AG09319 (cell line): Measurements from ENCODE around the gene PAPPA.

Experiments used
- DNase-seq: peaks from one replicate; pipeline ENCODE4 v3.0.0-alpha.2; 2010; ENCODE audit warnings: low read depth; ENCODE audit errors: extremely low read depth
- CTCF ChIP-seq: IDR thresholded peaks from 2 replicates; pipeline ENCODE4 v1.5.1; 2011; ENCODE audit warnings: low read depth, mild to moderate bottlenecking, inconsistent platforms, low read length, moderate library complexity

The PAPPA gene

GRCh38 chr9:116202219-116202912 lies 48.8 kb downstream of the PAPPA start:
- no peak for TF ChIP-seq CTCF
- DNase-seq, result no peak

- DNase-seq, result no peak
- no peak for TF ChIP-seq CTCF
Observed at GRCh38 chr9:116204252-116204882, 50.8 kb downstream of the PAPPA start.

GRCh38 chr9:116207371-116208111 lies 54.0 kb downstream of the PAPPA start:
- TF ChIP-seq CTCF, result no peak

DNA sequence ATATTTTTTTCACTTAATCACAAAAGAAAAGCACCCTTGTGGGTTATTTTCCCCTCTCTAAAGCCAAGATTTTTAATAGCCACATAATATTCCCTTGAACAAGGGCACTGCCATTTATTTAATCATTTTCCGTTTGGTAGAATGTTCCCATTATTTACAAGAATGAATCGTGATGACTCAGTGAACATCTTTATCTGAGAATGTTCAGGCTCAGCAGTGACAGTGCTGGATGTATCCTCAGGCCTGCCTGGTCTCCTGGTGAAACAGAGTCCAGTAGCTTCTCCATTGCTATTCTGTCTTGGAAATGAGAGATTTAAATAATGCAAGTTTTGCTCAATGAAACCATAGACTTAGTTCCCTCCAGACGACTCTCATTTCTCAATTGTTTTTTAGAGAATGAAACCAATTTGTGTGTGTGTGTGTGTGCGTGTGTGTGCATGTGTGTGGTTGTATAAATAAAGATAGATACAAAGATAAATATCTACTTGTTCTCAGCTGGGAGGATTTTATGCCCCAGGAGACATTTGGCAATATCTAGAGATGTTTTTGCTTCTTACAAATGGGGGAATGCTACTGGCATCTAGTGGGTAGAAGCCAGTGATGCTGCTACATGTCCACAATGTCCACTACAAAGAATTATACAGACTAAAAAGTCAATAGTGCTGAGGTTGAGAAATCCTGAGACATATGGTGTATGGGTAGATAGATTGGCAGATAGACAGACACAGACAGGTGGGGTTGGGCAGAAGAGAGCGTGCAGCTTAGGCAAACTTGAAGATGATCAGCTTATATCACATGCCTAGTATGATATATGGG lies 55.0 kb downstream of the PAPPA start:
- peak; percentile 57 for DNase-seq
- TF ChIP-seq CTCF, result peak; percentile 39

More at GRCh38 chr9:116207371-116208111, 54.0 kb downstream of the PAPPA start:
- no peak for DNase-seq

DNA sequence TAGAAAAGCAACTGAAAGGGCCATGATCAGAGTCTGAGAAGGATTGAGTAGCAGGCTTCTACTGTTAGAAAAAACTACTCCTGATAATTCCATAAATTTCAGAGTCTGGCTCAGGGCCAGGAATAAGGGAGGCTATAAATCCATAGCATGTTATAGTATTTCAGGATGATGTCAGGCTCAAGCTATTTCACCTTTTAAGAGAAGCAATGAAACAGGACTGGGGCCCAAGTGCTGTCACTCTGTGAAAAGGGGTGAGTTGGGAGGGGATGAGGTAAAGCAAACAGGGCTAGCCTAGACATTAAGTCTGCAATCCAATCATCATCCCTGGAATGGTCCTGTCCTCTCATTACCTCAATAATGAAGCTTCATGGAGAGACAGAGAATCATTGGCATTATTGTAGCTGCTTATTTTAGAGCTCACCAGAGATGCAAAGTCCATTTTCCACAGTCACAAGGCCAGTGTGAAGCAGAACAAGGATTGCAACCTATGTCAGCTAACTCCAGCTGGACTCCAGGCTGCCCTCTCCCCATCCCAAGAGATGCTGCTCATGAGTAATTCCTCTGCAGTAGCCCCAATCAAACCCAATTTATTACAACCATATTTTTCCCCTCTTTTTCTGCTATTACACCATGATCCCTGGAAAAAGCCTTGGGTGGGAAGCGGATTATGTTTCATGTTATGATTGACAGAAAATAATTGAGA lies 56.0 kb downstream of the PAPPA start:
- no peak for TF ChIP-seq CTCF
- no peak for DNase-seq

- no peak for DNase-seq
- no peak for TF ChIP-seq CTCF
Observed at GRCh38 chr9:116212986-116213692, 59.5 kb downstream of the PAPPA start.
